ENCODE data around the gene FOS. TPM values are rescaled to one million over a fixed set of nuclear protein-coding genes. Genes with fewer than 3 reads are reported as not detected.

Gene FOS
- total and polyA plus RNA-seq, 4 donors, result 13.2 to 82.7 (median 20.0) TPM

GRCh38 chr14:75322746-75323145, 44.1 kb downstream of the FOS start:
- Histone ChIP-seq H3K9ac (ENCODE audit: low read depth in 1 of 2, low read length in 2 of 2) (no peak overlapping the region), H3K27ac (ENCODE audit: low read depth in 1 of 2, low read length in 2 of 2) (no peak overlapping the region), H3K9me3 (ENCODE audit: control insufficient read depth in 4 of 4, low read length in 3 of 4) (no peaks in the 10 kb centered on the region), H3K36me3 (ENCODE audit: control insufficient read depth in 4 of 4, insufficient read depth in 3 of 4, low read depth in 1 of 4, low read length in 3 of 4) (no peaks in the 10 kb centered on the region), H3K4me3 (ENCODE audit: low read depth in 1 of 3, low read length in 3 of 3) (no peak overlapping the region), H3K27me3 (ENCODE audit: control insufficient read depth in 4 of 4, insufficient read depth in 4 of 4, low read length in 3 of 4) (no peaks in the 10 kb centered on the region), H3K4me1 (ENCODE audit: control insufficient read depth in 4 of 4, insufficient read depth in 4 of 4, low read length in 3 of 4) (no peaks in the 10 kb centered on the region)
- 89% methylated on average over 1 of the region's 1 CpG for WGBS
- no peak for TF ChIP-seq JUND (IDR thresholded peaks at IDR 0.05)
- no peak for DNase-seq (ENCODE audit: low spot score)

- H3K9ac ChIP-seq (ENCODE audit: low read depth in 1 of 2, low read length in 2 of 2), result no peak overlapping the region
- H3K4me1 ChIP-seq (ENCODE audit: control insufficient read depth in 4 of 4, insufficient read depth in 4 of 4, low read length in 3 of 4), result no peaks in the 10 kb centered on the region
- no peak for TF ChIP-seq FOXA2 (IDR thresholded peaks at IDR 0.05)
- no peak for TF ChIP-seq REST (IDR thresholded peaks at IDR 0.05)
- no peak for TF ChIP-seq ATF3 (IDR thresholded peaks at IDR 0.05)
- no peak for TF ChIP-seq MAX (IDR thresholded peaks at IDR 0.05)
- no peak for TF ChIP-seq RAD21 (IDR thresholded peaks at IDR 0.05)
- TF ChIP-seq SP1 (IDR thresholded peaks at IDR 0.05), result no peak
- H3K9me3 ChIP-seq (ENCODE audit: control insufficient read depth in 4 of 4, low read length in 3 of 4), result no peaks in the 10 kb centered on the region
- H3K27me3 ChIP-seq (ENCODE audit: control insufficient read depth in 4 of 4, insufficient read depth in 4 of 4, low read length in 3 of 4), result no peaks in the 10 kb centered on the region
- DNase-seq (ENCODE audit: low spot score), result no peak
- 65% methylated on average over 6 of the region's 6 CpGs for WGBS
- H3K36me3 ChIP-seq (ENCODE audit: control insufficient read depth in 4 of 4, insufficient read depth in 3 of 4, low read depth in 1 of 4, low read length in 3 of 4), result no peaks in the 10 kb centered on the region
- H3K27ac ChIP-seq (ENCODE audit: low read depth in 1 of 2, low read length in 2 of 2), result no peak overlapping the region
- no peak overlapping the region for H3K4me3 ChIP-seq (ENCODE audit: low read depth in 1 of 3, low read length in 3 of 3)
These were observed 44.9 kb downstream of the FOS start for GRCh38 chr14:75323571-75323970.

GRCh38 chr14:75328558-75329155, 50.0 kb downstream of the FOS start:
- Histone ChIP-seq H3K9me3 (ENCODE audit: control insufficient read depth in 4 of 4, low read length in 3 of 4) (no peaks in the 10 kb centered on the region), H3K36me3 (ENCODE audit: control insufficient read depth in 4 of 4, insufficient read depth in 3 of 4, low read depth in 1 of 4, low read length in 3 of 4) (no peaks in the 10 kb centered on the region), H3K9ac (ENCODE audit: low read depth in 1 of 2, low read length in 2 of 2) (no peak overlapping the region), H3K27me3 (ENCODE audit: control insufficient read depth in 4 of 4, insufficient read depth in 4 of 4, low read length in 3 of 4) (no peaks in the 10 kb centered on the region), H3K27ac (ENCODE audit: low read depth in 1 of 2, low read length in 2 of 2) (no peak overlapping the region), H3K4me3 (ENCODE audit: low read depth in 1 of 3, low read length in 3 of 3) (no peak overlapping the region), H3K4me1 (ENCODE audit: control insufficient read depth in 4 of 4, insufficient read depth in 4 of 4, low read length in 3 of 4) (no peaks in the 10 kb centered on the region)
- TF ChIP-seq ZBTB33 (IDR thresholded peaks at IDR 0.05) (no peak), RXRA (IDR thresholded peaks at IDR 0.05) (no peak), REST (IDR thresholded peaks at IDR 0.05) (no peak), MAX (IDR thresholded peaks at IDR 0.05) (no peak), YY1 (IDR thresholded peaks at IDR 0.05) (no peak), JUND (IDR thresholded peaks at IDR 0.05) (no peak), ATF3 (IDR thresholded peaks at IDR 0.05) (no peak), HNF4A (conservative IDR thresholded peaks at IDR 0.05) (no peak), TAF1 (conservative IDR thresholded peaks at IDR 0.05) (no peak), SP1 (IDR thresholded peaks at IDR 0.05) (no peak), CTCF (IDR thresholded peaks at IDR 0.05; ENCODE audit: low read depth, low read length, missing input control) (no peak), HNF4G (IDR thresholded peaks at IDR 0.05) (no peak)
- 47% methylated on average over 5 of the region's 5 CpGs for WGBS
- no peak for DNase-seq (ENCODE audit: low spot score)

All from liver (tissue), 9 donors.